GM18498 (cell line): Measurements from ENCODE around the gene MS4A5.

Experiments
- ATAC-seq: cut with Tn5 transposase; IDR thresholded peaks from one replicate; pipeline ENCODE4 v1.9.1; 2021; ENCODE audit warnings: mild to moderate bottlenecking, moderate library complexity; ENCODE audit not compliant: unreplicated experiment

The MS4A5 gene

GRCh38 chr11:60477035-60477445 is 47.7 kb downstream of the MS4A5 start:
- ATAC-seq, result no peak

DNA sequence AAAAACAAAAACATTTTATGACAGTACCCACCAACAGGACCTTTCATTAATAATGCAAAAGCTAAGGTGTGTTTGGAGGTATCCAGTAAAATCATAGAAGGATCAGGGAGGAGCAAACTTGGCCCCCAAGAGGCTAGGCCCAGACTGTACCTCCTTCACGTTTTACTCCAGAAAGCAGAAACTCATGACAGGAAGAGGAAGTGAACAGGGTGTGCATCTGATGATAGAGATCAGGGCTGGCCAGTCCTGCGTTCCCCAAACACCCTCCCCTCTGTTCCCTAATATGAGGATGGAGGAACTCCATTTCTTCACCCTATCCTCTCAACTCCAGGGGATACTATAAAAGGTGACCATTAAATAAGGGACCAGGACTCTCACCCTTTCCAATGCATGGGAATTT is 53.0 kb downstream of the MS4A5 start:
- peak; percentile 60 for ATAC-seq

- peak; percentile 95 for ATAC-seq
Measured at GRCh38 chr11:60485987-60486386, 56.6 kb downstream of the MS4A5 start.

DNA sequence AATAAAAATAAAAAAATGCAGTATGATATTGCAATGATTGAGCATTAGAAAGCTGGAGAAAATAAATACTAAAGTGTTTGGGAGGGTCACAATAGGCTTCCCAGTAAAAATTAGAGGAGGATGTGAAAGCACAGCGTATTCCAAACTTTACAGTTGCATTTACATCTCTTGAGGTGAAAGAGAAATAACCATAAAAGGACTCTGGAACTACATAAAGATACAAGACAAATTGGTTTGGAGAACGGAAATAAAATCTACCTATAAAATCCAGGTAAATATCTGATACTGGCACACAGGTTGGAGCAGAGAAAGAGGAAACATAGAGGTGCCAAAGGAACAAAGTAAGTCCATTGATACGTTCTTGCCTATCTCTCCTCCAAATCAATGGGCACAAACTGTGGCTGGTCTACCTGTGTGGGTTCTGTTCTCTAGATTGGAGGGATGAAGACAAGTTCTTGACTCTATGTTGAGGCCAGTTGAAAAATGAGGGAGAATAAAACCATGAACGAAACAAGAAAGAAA is 63.2 kb downstream of the MS4A5 start, which contains the start of gene MS4A12:
MS4A12 (plus strand) TSS at position 291 of the 522 bp plus-strand sequence. CDS start 4,541 bp downstream, outside the sequence.
- ATAC-seq, result no peak

DNA sequence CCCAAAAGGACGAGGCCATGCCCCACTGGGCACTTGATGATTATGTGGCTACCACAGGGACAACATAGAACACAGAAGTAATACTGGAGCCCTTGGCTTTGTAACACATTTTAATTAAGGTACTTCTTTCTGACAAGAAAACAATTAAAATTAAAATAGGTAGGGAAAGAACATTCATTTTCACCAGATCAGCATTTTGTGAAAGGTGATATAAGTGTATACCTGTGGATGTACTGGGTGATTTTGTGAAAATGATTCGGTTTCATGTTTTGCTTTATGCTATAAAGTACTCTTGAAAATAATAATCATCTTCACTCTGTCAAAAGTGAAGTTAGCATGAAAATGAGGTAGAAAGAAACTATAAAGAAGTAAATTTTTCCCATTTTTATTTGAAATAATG is 64.1 kb downstream of the MS4A5 start:
- ATAC-seq, result no peak
